Stimulated activated CD8-positive, alpha-beta memory T cell treated with anti-CD3 and anti-CD28 coated beads, Interleukin-7, amount 100 ng/mL, for 24 hours (primary cell): ENCODE data around the gene MALT1.
"Not testable (repeated sequence)": the region's sequence is repeated elsewhere in the genome, so short reads cannot be mapped to it uniquely, and the experiment has no call there.

Experiments
- DNase-seq: peaks from one replicate; pipeline ENCODE4 v3.0.0-alpha.2; 2020; ENCODE audit warnings: low read depth

The MALT1 gene, protein sequence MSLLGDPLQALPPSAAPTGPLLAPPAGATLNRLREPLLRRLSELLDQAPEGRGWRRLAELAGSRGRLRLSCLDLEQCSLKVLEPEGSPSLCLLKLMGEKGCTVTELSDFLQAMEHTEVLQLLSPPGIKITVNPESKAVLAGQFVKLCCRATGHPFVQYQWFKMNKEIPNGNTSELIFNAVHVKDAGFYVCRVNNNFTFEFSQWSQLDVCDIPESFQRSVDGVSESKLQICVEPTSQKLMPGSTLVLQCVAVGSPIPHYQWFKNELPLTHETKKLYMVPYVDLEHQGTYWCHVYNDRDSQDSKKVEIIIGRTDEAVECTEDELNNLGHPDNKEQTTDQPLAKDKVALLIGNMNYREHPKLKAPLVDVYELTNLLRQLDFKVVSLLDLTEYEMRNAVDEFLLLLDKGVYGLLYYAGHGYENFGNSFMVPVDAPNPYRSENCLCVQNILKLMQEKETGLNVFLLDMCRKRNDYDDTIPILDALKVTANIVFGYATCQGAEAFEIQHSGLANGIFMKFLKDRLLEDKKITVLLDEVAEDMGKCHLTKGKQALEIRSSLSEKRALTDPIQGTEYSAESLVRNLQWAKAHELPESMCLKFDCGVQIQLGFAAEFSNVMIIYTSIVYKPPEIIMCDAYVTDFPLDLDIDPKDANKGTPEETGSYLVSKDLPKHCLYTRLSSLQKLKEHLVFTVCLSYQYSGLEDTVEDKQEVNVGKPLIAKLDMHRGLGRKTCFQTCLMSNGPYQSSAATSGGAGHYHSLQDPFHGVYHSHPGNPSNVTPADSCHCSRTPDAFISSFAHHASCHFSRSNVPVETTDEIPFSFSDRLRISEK

GRCh38 chr18:58671111-58671631 is at the start of gene MALT1:
MALT1 (plus strand) TSS chr18:58671465; CDS start chr18:58671644, 179 bp downstream.
- peak; percentile 89 for DNase-seq

- no peak for DNase-seq
Observed at GRCh38 chr18:58624011-58624410, 47.3 kb upstream of the MALT1 start.

DNA sequence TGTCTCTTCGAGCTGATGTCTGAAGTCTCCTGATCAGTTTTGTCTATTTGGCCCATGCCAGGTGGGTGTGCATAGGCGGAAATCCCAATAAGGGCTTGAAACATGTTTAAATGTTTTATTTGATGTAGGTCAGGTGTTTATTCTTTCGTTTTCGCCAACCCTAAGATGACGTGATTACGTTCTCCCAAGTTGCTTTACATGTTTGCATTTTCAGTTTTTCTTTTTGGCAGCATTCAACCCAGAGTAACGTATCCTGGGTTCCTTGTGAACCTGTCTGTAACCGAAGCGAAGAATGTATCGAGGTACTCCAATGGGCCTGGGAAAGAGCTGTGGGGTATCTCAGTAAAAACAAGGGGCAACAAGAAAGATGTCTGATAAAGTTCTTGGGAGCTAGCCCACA is 45.4 kb upstream of the MALT1 start:
- no peak for DNase-seq

- no peak for DNase-seq
Observed at GRCh38 chr18:58630071-58630470, 41.2 kb upstream of the MALT1 start.

GRCh38 chr18:58631301-58631700 is 40.0 kb upstream of the MALT1 start:
- DNase-seq, result no peak

- no peak for DNase-seq
Observed at GRCh38 chr18:58632552-58632951, 38.7 kb upstream of the MALT1 start.

DNA sequence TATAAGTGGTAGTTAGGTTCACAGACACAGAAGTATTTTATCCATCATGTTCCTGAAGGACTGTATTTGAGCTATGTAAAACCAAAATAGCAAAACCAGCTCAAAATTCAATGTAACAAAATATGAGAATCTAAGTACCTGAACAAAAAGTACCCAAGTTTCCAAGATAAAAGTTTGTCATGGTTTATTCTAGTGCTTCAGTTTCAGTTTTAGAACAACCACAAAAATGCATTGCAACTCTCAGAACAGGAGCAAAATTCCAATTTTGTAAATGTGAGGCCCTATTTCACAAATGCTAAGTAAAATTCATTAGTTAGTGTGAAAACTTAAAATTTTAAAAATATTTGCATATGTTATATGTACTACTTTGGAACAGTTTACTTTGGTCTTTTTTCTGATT is 37.4 kb upstream of the MALT1 start:
- DNase-seq, result no peak

DNA sequence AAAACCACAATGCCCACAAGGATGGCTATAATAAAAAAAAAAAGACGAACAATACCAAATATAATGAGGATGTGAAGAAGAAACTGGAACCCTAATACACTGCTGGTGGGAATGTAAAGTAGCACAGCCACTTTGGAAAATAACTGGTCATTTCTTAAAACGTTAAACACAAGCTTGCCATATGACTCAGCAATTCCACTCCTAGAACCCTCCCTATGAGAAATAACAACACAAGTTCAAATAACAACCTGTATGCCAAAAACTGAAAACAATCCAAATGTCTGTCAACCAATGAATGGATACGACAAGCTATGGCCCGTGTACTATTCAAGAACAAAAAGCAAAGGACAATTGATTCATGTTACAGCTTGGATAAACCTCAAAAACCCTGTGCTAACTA is 35.4 kb upstream of the MALT1 start:
- DNase-seq, result no peak

DNA sequence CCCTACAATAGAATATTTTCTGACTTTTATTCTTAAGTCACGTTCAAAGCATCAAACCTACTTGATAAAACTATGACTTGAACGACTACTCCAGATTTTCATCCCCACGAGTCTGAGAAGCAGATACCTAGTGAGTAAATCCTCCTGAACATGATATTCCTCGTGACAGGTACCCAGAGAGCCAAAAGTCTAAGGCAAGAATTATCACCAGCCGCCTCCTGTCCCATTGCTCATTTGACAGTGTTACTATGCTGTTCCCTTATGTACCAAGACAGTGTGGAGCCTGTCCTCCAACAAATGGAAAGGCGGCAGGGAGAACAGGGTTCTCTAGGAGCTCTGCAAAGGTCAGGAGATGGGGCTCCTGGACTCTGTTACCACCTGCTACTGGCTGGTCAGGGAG is 34.1 kb upstream of the MALT1 start:
- no peak for DNase-seq

- no peak for DNase-seq
Observed at GRCh38 chr18:58637946-58638345, 33.3 kb upstream of the MALT1 start.

- DNase-seq, result no peak
Observed at GRCh38 chr18:58638441-58638840, 32.8 kb upstream of the MALT1 start.

DNA sequence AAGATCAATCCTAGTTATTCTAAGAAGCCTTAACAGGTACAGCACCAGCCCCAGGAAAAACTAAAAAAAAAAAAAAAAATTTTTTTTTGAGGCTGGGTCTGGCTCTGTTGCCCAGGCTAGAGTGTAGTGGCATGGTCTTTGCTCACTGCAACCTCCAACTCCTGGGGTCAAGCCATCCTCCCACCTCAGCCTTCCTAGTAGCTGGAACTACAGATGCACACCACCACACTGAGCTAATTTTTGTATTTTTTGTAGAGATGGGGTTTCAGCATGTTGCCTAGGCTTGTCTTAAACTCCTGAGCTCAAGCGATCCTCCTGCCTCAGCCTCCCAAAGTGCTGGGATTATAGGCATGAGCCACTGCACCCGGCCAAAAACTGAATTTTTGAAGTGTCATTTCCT is 32.0 kb upstream of the MALT1 start:
- no peak for DNase-seq

DNA sequence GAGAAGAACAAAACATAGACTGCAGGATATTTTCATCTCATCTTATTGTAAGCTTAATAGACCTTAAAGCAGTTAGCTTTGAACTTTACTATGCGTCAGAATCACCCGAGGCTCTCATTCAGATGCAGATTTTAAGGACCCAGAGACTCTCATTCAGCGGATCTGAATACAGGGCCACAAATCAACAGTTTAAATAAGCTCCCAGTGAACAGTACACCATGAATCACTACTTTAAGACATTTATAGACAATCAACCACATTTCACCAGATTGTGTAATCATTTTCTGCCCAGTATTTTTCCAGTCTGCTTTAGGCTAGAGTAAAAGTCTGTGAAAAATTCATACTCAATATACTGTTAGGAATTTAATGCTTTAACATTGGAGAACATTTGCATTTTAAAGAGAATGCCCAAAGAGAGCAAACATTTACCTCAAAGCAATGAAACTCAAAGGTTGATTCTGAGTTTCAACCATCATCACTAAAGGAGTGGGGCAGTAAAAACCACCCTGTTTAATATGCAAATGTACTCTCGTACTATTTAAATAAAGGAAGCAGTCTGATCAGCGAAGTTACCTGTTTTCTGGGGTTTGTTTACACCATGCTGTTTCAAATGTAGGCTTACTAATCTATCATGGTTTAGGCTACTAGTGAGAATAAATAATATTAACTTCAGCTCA is 31.4 kb upstream of the MALT1 start:
- no peak for DNase-seq

DNA sequence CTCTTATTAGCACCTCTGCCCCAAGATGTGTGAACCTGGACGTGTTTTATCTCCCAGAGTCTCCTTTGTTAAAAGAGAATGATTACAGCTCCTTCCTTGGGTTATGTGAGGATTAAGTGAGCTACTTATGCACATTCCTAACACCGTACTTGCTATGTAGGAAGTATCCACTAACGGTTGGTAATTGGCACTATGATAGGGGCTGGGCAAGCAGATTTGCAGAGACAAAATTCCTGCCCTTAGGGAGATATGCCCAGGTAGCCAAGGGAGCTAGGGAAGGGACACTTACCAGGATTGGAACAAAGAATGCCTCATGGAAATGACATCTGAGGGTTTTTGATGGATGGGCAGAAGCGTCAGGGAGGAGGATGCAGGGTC is 30.8 kb upstream of the MALT1 start:
- no peak for DNase-seq

GRCh38 chr18:58640891-58641610 is 30.2 kb upstream of the MALT1 start:
- no peak for DNase-seq

DNA sequence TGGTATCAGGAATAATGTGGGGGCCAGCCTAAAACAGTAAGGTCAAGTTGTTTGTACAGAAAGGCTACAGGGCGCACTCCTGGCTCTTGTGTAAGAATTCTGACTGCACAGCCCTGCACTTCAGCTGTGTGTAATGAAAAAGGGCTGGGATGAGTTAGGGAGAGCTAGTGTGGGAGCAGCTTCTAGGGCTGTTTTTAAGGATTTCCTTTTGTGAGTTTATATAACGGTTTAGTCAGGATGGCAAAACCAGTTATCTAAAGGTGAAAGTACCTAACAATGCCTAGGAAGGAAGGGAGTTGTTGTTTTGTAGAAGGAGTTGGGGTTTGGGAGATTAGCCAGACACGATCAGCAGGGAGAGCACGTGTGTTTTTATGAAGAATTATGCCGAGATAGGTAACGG is 27.7 kb upstream of the MALT1 start:
- not testable (repeated sequence) for DNase-seq

- no peak for DNase-seq
Observed at GRCh38 chr18:58645398-58645797, 25.9 kb upstream of the MALT1 start.

- DNase-seq, result no peak
Observed at GRCh38 chr18:58646334-58646862, 24.9 kb upstream of the MALT1 start.

GRCh38 chr18:58649966-58650816 is 21.1 kb upstream of the MALT1 start:
- DNase-seq, result no peak

GRCh38 chr18:58650830-58651229 is 20.4 kb upstream of the MALT1 start:
- not testable (repeated sequence) for DNase-seq
